Coronary artery (tissue), 2 donors: ENCODE measurements around the gene SRF.
"Not testable (repeated sequence)": the region's sequence is repeated elsewhere in the genome, so short reads cannot be mapped to it uniquely, and the experiment has no call there.

Experiments
- DNase-seq: peaks from one replicate; pipeline ENCODE4 v3.0.0-alpha.2; 2017; ENCODE audit warnings: low spot score
- H3K27ac ChIP-seq, 2 donors: fragments of 200-600 bp; sonication (generic); one replicate each; pipeline ENCODE4 v1.5.1; 2016 to 2019
- H3K4me3 ChIP-seq: fragments of 200-600 bp; sonication (generic); 2 replicates; pipeline ENCODE4 v1.5.1; 2016; ENCODE audit warnings: mild to moderate bottlenecking, moderate library complexity
- CTCF ChIP-seq: fragments of 200-600 bp; sonication (generic); IDR thresholded peaks from one replicate; pipeline ENCODE4 v1.5.1; 2019; ENCODE audit warnings: antibody characterized with exemption

The SRF gene

GRCh38 chr6:43127180-43127579, 43.9 kb upstream of the SRF start:
- no peak for TF ChIP-seq CTCF
- no peak for DNase-seq
- Histone ChIP-seq H3K27ac (no peak overlapping the region), H3K4me3 (no peak overlapping the region)

GRCh38 chr6:43127877-43128276, 43.2 kb upstream of the SRF start:
- Histone ChIP-seq H3K27ac (no peak overlapping the region), H3K4me3 (no peak overlapping the region)
- TF ChIP-seq CTCF = no peak
- DNase-seq = no peak

GRCh38 chr6:43128926-43129325, 42.1 kb upstream of the SRF start:
- H3K4me3 ChIP-seq = no peak overlapping the region
- DNase-seq = no peak
- no peak overlapping the region for H3K27ac ChIP-seq
- TF ChIP-seq CTCF = no peak

GRCh38 chr6:43129434-43130194, 41.5 kb upstream of the SRF start:
- TF ChIP-seq CTCF = no peak
- no peak for DNase-seq
- Histone ChIP-seq H3K27ac (no peak overlapping the region), H3K4me3 (no peak overlapping the region)

GRCh38 chr6:43130429-43130828, 40.6 kb upstream of the SRF start:
- TF ChIP-seq CTCF = no peak
- DNase-seq = no peak
- Histone ChIP-seq H3K4me3 (no peak overlapping the region), H3K27ac (no peak overlapping the region)

GRCh38 chr6:43131379-43131778, 39.7 kb upstream of the SRF start:
- not testable (repeated sequence) for H3K27ac ChIP-seq, DNase-seq

GRCh38 chr6:43138267-43138666, 32.8 kb upstream of the SRF start:
- DNase-seq = no peak
- H3K27ac ChIP-seq = no peak overlapping the region
- H3K4me3 ChIP-seq = no peak overlapping the region
- TF ChIP-seq CTCF = no peak

More at GRCh38 chr6:43131379-43131778, 39.7 kb upstream of the SRF start:
- not testable (repeated sequence) for H3K4me3 ChIP-seq

- not testable (repeated sequence) for H3K27ac ChIP-seq, DNase-seq, H3K4me3 ChIP-seq
Observed at GRCh38 chr6:43139973-43140372, 31.1 kb upstream of the SRF start.
